GM21825 (cell line): ENCODE data around the gene ING3.

Experiments used
- ATAC-seq: cut with Tn5 transposase; IDR thresholded peaks from one replicate; pipeline ENCODE4 v1.9.1; 2021; ENCODE audit warnings: mild to moderate bottlenecking, moderate library complexity; ENCODE audit not compliant: unreplicated experiment

ING3 gene

DNA sequence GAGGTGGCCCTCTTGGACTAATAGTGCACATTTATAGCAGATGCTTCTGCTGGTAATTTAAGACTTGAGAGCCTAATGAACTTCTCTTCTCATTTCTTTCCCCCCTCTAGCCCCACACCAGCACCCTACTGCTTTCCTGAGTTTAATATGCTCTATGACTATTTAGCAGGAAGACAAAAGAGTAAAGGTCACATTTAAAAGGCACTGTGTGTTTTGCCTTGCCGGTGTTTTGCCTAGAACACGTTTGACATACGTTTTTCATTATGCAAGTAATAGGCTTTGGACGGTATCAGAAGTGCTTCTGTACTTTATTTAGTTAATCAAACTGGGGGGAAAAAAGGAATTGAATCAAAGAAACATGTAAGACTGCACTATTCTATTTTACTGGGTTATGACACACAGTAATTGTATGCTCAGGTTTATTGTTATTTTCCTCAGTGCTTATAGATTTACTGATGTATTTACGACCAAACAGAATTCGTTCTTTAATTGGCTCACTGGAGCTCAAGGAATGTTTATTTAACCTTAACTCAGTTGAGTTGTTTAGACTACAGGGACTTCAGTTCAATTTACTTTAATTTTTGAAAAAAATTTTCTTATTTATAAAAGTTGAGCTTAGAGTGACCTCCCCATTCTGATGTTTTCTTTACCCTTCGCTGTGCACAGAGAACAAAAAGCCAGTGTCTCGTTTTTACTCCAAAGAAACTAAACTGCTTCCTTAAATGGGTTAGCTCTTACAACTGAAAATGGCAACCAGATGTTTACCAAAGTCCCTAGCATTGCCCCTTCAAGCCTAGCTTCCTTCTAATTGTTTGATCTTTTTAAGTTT, 73.3 kb downstream of the ING3 start:
- peak; percentile 52 for ATAC-seq

DNA sequence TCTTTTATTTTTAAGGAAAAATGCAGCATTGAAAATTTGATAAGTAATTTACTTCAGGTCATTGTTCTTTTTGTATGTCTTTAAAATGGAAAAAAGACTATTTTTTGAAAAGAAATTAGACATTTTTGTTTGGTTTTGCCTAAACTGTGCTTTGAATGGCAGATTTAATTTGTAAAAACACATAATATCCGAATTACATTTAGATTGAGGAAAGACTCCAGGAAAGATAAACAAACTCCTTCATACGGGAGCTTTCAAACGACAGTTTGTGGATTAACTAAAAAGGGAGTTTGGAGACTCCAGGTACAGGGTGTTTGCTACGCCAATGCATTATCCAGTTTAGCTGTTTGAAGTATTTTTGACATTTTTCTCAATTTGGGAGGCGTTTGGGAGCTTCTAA, 74.0 kb downstream of the ING3 start:
- no peak for ATAC-seq

- no peak for ATAC-seq
Observed at GRCh38 chr7:121026159-121026558, 75.6 kb downstream of the ING3 start.

GRCh38 chr7:121026577-121027111, 76.1 kb downstream of the ING3 start:
- no peak for ATAC-seq
